ENCODE measurements around the gene ACADL. TPM values are rescaled to one million over a fixed set of nuclear protein-coding genes. Genes with fewer than 3 reads are reported as not detected.

The ACADL gene
- 0.05 and 0.59 TPM in 2 replicates for total RNA-seq

GRCh38 chr2:210224941-210225672 is at the start of gene ACADL:
TSS of gene ACADL (minus strand) at chr2:210225447. CDS start at chr2:210225263, 184 bp downstream.

GRCh38 chr2:210171309-210172218 is 53.7 kb downstream of the ACADL start, which contains the start of gene KANSL1L:
TSS of gene KANSL1L (minus strand) at chr2:210171409. CDS start at chr2:210154582, 16,827 bp downstream.

Other genes with a start within 250 kb of the ACADL start
- gene RPE, start 222.8 kb downstream of the ACADL start, total RNA-seq: 104 and 128 TPM in 2 replicates
- 17.3 and 27.6 TPM in 2 replicates for gene KANSL1L, start 54.0 kb downstream of the ACADL start, total RNA-seq
- not detected in 2 replicates for gene MYL1, start 89.7 kb upstream of the ACADL start, total RNA-seq

All from smooth muscle cell of the umbilical artery (primary cell).